HUES64 (cell line): ENCODE results near the gene GPHA2. TPM values are rescaled to one million over a fixed set of nuclear protein-coding genes. Genes with fewer than 3 reads are reported as not detected.
A peak's percentile ranks its signal among the peaks of the same experiment; 100 is the strongest.
"Not testable (repeated sequence)": the region's sequence is repeated elsewhere in the genome, so short reads cannot be mapped to it uniquely, and the experiment has no call there.

Experiments
- H3K27ac ChIP-seq: 2 replicates; pipeline ENCODE4 v1.7.0; 2013; ENCODE audit warnings: low read depth, low read length, inconsistent platforms
- H3K27me3 ChIP-seq: 2 replicates; pipeline ENCODE4 v1.6.1; 2013; ENCODE audit warnings: mild to moderate bottlenecking, low read length; ENCODE audit not compliant: insufficient read depth
- H3K36me3 ChIP-seq: 2 replicates; pipeline ENCODE4 v1.6.1; 2013; ENCODE audit warnings: mild to moderate bottlenecking, low read length; ENCODE audit not compliant: insufficient read depth
- H3K4me1 ChIP-seq: 2 replicates; pipeline ENCODE4 v1.6.1; 2013; ENCODE audit warnings: mild to moderate bottlenecking, low read length, moderate library complexity; ENCODE audit not compliant: insufficient read depth
- H3K4me3 ChIP-seq: 2 replicates; pipeline ENCODE4 v1.5.1; 2013; ENCODE audit warnings: mild to moderate bottlenecking, low read length, moderate library complexity
- H3K9ac ChIP-seq: 2 replicates; pipeline ENCODE4 v1.6.1; 2013; ENCODE audit warnings: mild to moderate bottlenecking, low read depth, low read length
- H3K9me3 ChIP-seq: 2 replicates; pipeline ENCODE4 v1.6.1; 2013; ENCODE audit warnings: low read depth, low read length; ENCODE audit not compliant: insufficient read depth
- WGBS: fragments of 150-250, 120-280 bp; methylation state at CpG from one replicate; pipeline ENCODE4 v1.1.7; 2013; ENCODE audit warnings: missing lambda C conversion rate; 5-methylcytosine and 5-hydroxymethylcytosine counted together
- polyA plus RNA-seq, 2 experiments: library from polyadenylated mRNA; stranded (reverse); fragments of 50-300 nt; gene quantifications; one replicate each; pipeline ENCODE4 v1.2.3, GENCODE V29; 2013

GPHA2 gene, protein sequence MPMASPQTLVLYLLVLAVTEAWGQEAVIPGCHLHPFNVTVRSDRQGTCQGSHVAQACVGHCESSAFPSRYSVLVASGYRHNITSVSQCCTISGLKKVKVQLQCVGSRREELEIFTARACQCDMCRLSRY
- polyA plus RNA-seq (2013, experiment 1 of 2) = 0.60 TPM
- 0.63 TPM for polyA plus RNA-seq (2013, experiment 2 of 2)

DNA sequence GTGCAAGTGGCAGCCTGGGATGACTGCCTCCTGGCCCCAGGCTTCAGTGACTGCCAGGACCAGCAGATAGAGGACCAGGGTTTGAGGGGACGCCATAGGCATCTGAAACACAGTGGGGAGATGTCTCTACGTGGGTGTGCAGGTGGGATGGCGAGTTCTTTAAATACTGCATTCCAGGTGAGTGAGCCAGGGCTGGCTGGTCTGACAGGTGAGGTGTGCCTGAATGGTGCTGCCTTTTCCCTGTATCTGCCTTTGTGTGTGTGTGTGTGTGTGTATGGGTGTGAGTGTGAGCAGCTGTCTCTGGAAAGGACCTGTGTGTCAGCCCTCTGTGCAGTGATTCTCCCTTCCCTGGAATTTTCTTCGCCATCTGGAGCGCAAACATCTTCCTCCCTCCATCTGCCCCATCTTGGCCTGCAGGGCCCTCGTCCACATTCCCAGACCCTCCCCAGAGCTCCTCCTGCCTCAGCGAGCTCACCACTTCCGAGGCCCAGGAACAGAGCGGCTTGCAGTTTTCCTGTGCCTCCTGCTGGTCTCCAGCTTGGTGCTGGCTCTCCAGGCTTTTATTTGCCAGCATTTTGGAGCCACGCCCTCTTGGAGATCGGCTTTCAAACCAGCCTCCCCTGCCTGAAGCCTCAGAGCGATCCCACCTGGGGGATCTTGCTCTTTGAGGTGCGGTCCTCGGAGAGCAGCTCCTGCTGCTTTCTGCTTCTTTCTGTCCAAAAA lies at the start of gene GPHA2:
GPHA2 (minus strand) TSS at position 535 of the 723 bp plus-strand sequence; CDS start at position 102, 433 bp downstream.
- WGBS = 34% methylated on average over 14 of the region's 14 CpGs
- H3K4me3 ChIP-seq = 0 out of 2 replicates have a peak within 1 kb of the TSS, but pooled peaks have one; percentile 15

DNA sequence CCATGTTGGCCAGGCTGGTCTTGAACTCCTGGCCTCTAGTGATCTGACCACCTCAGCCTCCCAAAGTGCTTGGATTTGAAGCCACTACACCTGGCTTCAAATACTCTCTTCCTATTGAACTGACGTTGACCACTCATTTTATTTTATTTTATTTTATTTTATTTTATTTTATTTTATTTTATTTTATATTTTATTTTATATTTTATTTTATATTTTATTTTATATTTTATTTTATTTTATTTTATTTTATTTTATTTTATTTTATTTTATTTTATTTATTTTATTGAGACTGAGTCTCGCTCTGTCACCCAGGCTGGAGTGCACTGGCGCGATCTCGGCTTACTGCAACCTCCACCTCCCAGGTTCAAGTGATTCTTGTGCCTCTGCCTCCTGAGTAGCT lies 47.6 kb upstream of the GPHA2 start:
- H3K4me1 ChIP-seq, H3K4me3 ChIP-seq, H3K36me3 ChIP-seq, H3K27me3 ChIP-seq, H3K27ac ChIP-seq, H3K9me3 ChIP-seq, H3K9ac ChIP-seq: not testable (repeated sequence)
- WGBS = 82% methylated on average over 4 of the region's 5 CpGs

More for the DNA sequence above, at the start of gene GPHA2:
- Histone ChIP-seq H3K27ac (no peak within 1 kb of the TSS), H3K27me3 (no peaks in the 10 kb centered on the region), H3K9ac (no peak within 1 kb of the TSS), H3K9me3 (no peaks in the 10 kb centered on the region), H3K36me3 (peaks cover 4% of the 10 kb centered on the region; the same call in 1 of the 2 replicates), H3K4me1 (peaks cover 13% of the 10 kb centered on the region)

DNA sequence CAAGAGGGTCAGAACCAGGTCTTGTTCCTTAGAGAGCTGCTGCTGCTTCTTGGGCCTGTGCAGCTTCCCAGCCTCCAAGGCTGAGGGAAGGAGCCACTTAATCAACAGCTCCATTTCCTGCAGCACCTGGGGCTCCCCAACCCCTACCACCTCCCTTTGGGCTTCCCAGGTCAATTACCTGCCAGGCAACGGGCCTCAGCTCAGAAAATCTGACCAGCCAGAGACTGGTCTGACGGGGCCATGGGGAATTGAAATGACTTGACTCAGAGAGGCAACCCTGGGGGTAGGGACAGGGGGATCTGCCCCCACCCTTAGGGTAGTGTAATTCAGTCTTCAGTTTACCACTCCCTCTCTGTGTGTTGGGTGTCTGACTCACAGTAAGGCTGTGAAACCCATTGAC lies 41.0 kb upstream of the GPHA2 start:
- Histone ChIP-seq H3K36me3 (no peaks in the 10 kb centered on the region), H3K9ac (no peak overlapping the region), H3K4me3 (no peak overlapping the region), H3K4me1 (no peaks in the 10 kb centered on the region), H3K27ac (no peak overlapping the region), H3K27me3 (no peaks in the 10 kb centered on the region), H3K9me3 (no peaks in the 10 kb centered on the region)
- 77% methylated on average over 2 of the region's 2 CpGs for WGBS

DNA sequence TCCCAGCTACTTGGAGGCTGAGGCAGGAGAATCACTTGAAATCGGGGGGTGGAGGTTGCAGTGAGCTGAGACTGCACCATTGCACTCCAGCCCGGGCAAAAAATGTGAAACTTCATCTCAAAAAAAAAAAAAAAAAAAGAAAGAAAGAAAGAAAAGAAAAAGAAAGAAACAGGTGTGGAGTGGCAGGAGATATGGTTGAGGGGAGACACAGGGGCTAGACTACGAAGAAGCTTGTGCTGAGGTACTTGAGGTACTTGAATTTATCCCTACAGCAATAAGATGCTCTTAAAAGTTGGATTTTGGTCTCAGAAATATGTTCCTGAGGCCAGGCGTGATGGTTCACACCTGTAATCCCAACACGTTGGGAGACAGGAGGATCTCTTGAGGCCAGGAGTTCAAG lies 38.4 kb upstream of the GPHA2 start:
- Histone ChIP-seq H3K27ac (no peak overlapping the region), H3K4me1 (no peaks in the 10 kb centered on the region), H3K4me3 (no peak overlapping the region), H3K9ac (no peak overlapping the region), H3K27me3 (no peaks in the 10 kb centered on the region), H3K9me3 (no peaks in the 10 kb centered on the region), H3K36me3 (no peaks in the 10 kb centered on the region)
- WGBS = 82% methylated on average over 4 of the region's 5 CpGs

DNA sequence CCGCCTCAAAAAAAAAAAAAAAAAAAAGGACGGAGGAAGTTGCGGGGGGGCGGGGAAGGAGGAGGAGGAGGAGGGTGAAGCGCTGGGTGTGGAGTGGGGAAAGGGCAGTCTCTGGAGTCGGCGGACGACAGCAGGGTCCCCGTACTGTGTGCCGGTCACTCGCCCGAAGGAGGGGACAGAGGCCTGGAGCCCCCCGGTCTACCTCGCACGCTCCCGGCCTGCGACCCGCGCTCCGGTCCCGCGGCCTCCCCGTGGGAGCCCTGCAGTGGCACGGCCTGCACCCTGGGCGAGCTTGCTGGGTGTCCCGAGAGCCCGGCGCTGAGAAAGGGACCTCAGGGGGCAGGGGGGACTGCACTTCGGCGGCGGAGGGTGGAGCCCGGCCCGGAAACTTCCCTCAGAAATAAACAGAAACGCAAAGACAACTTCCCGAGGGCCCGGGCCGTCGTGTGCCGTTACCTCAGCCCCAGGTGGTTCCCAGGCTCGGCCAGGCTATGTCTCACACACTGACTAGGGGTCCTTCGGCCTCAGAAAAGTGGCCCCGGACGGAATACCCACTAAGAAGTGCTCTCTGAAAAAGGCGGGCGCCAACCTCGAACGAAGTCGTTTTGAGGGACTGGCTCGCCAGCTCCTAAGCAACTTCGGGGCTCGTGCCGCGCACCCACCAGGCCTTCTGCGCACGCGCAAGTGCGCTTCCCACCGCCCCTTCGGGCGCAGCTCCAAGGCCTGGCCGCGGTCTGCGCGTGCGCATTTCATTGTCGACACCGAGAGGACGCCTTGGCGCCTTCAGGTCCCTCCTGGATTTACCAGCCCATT lies 35.9 kb upstream of the GPHA2 start, which contains the start of gene MAJIN:
MAJIN (minus strand) TSS at position 688 of the 813 bp plus-strand sequence. CDS start 12,703 bp downstream, outside the sequence.
- Histone ChIP-seq H3K4me3 (no peak within 1 kb of the TSS), H3K9me3 (no peaks in the 10 kb centered on the region), H3K36me3 (no peaks in the 10 kb centered on the region), H3K27me3 (no peaks in the 10 kb centered on the region), H3K4me1 (no peaks in the 10 kb centered on the region), H3K9ac (no peak within 1 kb of the TSS), H3K27ac (no peak within 1 kb of the TSS)
- WGBS = 92% methylated on average over 69 of the region's 69 CpGs

DNA sequence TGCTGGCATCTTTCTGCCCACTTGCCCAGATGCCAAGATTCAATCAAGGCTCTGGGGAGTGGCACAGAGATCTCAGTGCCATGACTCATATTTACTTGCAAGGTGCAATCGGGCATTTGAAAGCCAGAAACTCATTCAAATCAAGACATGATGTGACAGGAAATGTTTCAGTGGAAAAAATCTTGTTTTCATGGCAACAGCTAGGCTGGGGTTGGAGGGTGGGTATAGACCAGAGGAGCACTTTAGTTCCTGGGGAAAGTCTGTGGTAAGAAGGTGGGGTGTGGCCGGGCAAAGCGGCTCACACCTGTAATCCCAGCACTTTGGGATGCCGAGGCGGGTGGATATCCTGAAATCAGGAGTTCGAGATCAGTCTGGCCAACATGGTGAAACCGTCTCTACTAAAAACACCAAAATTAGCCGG lies 35.0 kb upstream of the GPHA2 start:
- no peaks in the 10 kb centered on the region for H3K4me1 ChIP-seq
- H3K4me3 ChIP-seq = no peak overlapping the region
- H3K36me3 ChIP-seq = no peaks in the 10 kb centered on the region
- H3K9ac ChIP-seq = no peak overlapping the region
- no peaks in the 10 kb centered on the region for H3K9me3 ChIP-seq
- 95% methylated on average over 8 of the region's 8 CpGs for WGBS
- no peak overlapping the region for H3K27ac ChIP-seq
- no peaks in the 10 kb centered on the region for H3K27me3 ChIP-seq

DNA sequence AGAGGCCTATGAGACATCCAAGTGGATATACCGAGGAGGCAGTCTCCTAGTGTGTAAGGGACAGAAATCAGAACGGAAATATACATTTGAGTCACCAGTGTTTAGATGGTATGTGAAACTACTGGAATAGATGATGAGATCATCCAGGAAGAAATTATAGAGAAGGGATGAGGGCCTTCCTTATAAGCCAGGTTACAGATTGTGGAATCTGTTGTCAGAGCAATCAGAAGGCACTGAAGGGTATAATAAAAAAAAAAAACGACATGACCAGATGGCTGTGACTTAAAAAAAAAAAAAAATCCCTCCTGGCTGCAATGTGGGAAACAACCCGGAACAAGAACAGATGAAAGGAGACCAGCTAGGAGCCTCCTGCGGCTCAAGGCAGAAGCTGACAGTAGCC lies 33.5 kb upstream of the GPHA2 start:
- Histone ChIP-seq H3K4me1 (no peaks in the 10 kb centered on the region), H3K27me3 (no peaks in the 10 kb centered on the region), H3K27ac (no peak overlapping the region), H3K9ac (no peak overlapping the region), H3K36me3 (no peaks in the 10 kb centered on the region), H3K9me3 (no peaks in the 10 kb centered on the region), H3K4me3 (no peak overlapping the region)
- WGBS = 80% methylated on average over 5 of the region's 5 CpGs

DNA sequence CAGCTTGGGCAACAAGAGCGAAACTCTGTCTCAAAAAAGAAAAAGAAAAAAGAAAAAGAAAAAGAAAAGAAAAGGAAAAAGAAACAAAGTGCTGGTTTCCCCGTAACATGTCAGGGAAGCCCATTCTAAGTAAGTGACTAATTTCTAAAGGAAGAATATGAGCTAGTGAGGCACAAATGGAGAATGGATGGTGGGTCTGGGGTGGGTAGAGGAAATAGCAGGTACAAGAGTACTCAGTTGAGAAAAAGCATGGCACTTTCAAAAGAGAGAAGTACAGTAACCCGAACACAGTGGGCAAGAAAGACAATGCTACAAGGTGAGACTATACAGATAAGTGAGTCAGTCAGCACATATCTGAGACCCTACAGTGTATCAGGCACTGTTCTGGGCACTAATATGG lies 31.7 kb upstream of the GPHA2 start:
- WGBS = 96% methylated on average over 3 of the region's 3 CpGs
- Histone ChIP-seq H3K4me1 (no peaks in the 10 kb centered on the region), H3K9ac (no peak overlapping the region), H3K36me3 (no peaks in the 10 kb centered on the region), H3K9me3 (no peaks in the 10 kb centered on the region), H3K4me3 (no peak overlapping the region), H3K27me3 (no peaks in the 10 kb centered on the region), H3K27ac (no peak overlapping the region)

DNA sequence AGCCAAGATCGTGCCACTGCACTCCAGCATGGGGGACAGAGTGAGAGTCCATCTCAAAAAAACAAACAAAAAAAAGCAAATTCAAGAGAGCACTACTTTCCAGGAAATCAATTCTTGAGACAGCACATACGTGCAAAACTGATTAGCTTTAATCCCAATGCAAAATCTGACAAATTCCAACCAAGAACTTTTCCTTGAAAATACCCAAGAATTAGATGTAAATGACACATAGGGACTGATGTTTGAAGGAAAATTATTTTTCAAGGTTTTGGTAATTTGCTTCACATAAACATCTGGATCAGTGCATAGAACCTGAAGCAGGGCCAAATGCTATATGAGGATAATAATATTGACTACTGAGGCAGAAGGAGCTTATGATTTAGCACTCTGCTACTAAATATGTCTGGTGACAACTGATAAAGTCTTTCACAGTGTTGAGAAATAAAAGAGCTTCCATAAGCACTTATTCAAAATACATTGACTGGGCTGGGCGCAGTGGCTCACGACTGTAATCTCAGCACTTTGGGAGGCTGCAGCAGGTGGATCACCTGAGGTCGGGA lies 27.5 kb upstream of the GPHA2 start:
- 91% methylated on average over 5 of the region's 5 CpGs for WGBS

DNA sequence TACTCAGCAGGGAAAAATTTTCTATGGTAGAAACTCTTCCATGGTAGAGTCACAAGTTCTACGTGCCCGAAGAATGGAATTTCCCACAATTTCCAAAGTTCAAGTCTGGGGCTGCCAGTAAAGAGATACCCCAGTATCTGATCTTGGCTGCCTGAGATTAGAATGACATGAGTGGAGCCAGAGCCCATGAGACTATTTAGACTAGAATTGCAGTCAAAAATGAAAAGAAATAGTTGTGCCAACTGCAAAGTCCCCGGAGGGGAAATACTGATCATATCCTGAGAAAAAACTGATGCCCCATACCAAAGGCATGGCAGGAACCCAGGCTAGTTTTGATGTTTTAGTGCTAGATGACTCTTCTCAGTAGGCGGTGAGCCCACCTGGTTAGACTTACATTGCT lies 25.0 kb upstream of the GPHA2 start:
- Histone ChIP-seq H3K9me3 (no peaks in the 10 kb centered on the region), H3K27me3 (no peaks in the 10 kb centered on the region), H3K4me3 (no peak overlapping the region), H3K9ac (no peak overlapping the region), H3K27ac (no peak overlapping the region), H3K36me3 (no peaks in the 10 kb centered on the region), H3K4me1 (no peaks in the 10 kb centered on the region)
- WGBS = 93% methylated on average over 4 of the region's 4 CpGs

More for the DNA sequence above, 27.5 kb upstream of the GPHA2 start:
- Histone ChIP-seq H3K36me3 (no peaks in the 10 kb centered on the region), H3K27me3 (no peaks in the 10 kb centered on the region), H3K9ac (no peak overlapping the region), H3K4me1 (no peaks in the 10 kb centered on the region), H3K27ac (no peak overlapping the region), H3K4me3 (no peak overlapping the region), H3K9me3 (no peaks in the 10 kb centered on the region)

DNA sequence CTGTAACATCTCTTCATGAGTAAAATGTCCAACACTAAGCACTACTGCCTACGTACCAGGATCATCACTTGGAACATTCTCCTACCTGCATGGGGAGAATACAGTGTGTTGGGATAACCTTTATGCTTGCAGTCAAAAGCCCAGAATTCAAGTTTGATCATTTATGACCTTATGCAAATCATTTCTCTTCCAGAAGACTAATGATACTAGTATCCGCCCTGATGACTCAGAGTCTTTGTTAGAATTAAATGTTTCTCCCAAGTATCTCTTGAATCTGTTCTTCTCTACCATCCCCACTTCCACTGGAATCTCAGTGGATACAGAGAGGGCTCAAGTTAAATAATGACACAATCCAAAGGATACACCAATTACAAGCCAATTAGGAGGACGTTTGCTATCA lies 23.8 kb upstream of the GPHA2 start:
- Histone ChIP-seq H3K4me3 (no peak overlapping the region), H3K27me3 (no peaks in the 10 kb centered on the region), H3K36me3 (no peaks in the 10 kb centered on the region), H3K4me1 (no peaks in the 10 kb centered on the region), H3K27ac (no peak overlapping the region), H3K9me3 (no peaks in the 10 kb centered on the region), H3K9ac (no peak overlapping the region)
- 78% methylated on average over 2 of the region's 3 CpGs for WGBS
